GM19324 (cell line): ENCODE data around the gene TPM3.
"Not testable (repeated sequence)": the region's sequence is repeated elsewhere in the genome, so short reads cannot be mapped to it uniquely, and the experiment has no call there.

Experiments used
- ATAC-seq: cut with Tn5 transposase; IDR thresholded peaks from one replicate; pipeline ENCODE4 v1.9.1; 2021; ENCODE audit warnings: mild to moderate bottlenecking, moderate library complexity; ENCODE audit not compliant: unreplicated experiment, low FRiP score

The TPM3 gene

GRCh38 chr1:154171223-154171583, 20.7 kb downstream of the TPM3 start:
- no peak for ATAC-seq

- ATAC-seq, result no peak
These were observed 21.2 kb downstream of the TPM3 start for GRCh38 chr1:154170547-154171222.

- no peak for ATAC-seq
These were observed 24.4 kb downstream of the TPM3 start for GRCh38 chr1:154167461-154167860.

- no peak for ATAC-seq
These were observed 25.7 kb downstream of the TPM3 start for GRCh38 chr1:154166207-154166606.

- no peak for ATAC-seq
These were observed 32.3 kb downstream of the TPM3 start for GRCh38 chr1:154159554-154159953.

- no peak for ATAC-seq
These were observed 33.4 kb downstream of the TPM3 start for GRCh38 chr1:154158307-154159125.

- ATAC-seq, result peak; percentile 72
These were observed 34.2 kb downstream of the TPM3 start for GRCh38 chr1:154157520-154158306.

- ATAC-seq, result no peak
These were observed 36.6 kb downstream of the TPM3 start for GRCh38 chr1:154155251-154155650.

- no peak for ATAC-seq
These were observed 37.2 kb downstream of the TPM3 start, which contains the start of gene NUP210L for GRCh38 chr1:154154534-154155191. TSS of gene NUP210L (minus strand) at chr1:154155073.

- no peak for ATAC-seq
These were observed 37.8 kb downstream of the TPM3 start for GRCh38 chr1:154154053-154154452.

- ATAC-seq, result no peak
These were observed 40.6 kb downstream of the TPM3 start for GRCh38 chr1:154151311-154151710.

GRCh38 chr1:154148807-154149206, 43.1 kb downstream of the TPM3 start:
- ATAC-seq, result no peak

GRCh38 chr1:154147505-154147904, 44.4 kb downstream of the TPM3 start:
- ATAC-seq, result not testable (repeated sequence)

- no peak for ATAC-seq
These were observed 45.9 kb downstream of the TPM3 start for GRCh38 chr1:154145986-154146385.

GRCh38 chr1:154142358-154142757, 49.5 kb downstream of the TPM3 start:
- no peak for ATAC-seq

- no peak for ATAC-seq
These were observed 50.7 kb downstream of the TPM3 start for GRCh38 chr1:154141240-154141639.

- ATAC-seq, result no peak
These were observed 54.0 kb downstream of the TPM3 start for GRCh38 chr1:154137888-154138287.

- ATAC-seq, result no peak
These were observed 58.6 kb downstream of the TPM3 start for GRCh38 chr1:154133256-154133655.

- ATAC-seq, result no peak
These were observed 62.4 kb downstream of the TPM3 start for GRCh38 chr1:154129391-154129970.

GRCh38 chr1:154123205-154123604, 68.7 kb downstream of the TPM3 start:
- ATAC-seq, result not testable (repeated sequence)
